Measurements from ENCODE around the gene CCAR1. TPM values are rescaled to one million over a fixed set of nuclear protein-coding genes. Genes with fewer than 3 reads are reported as not detected.

The CCAR1 gene
- total and polyA plus RNA-seq, 2 of the 4 experiments (the other 2 are of a cell fraction), result 35.1 to 60.8 TPM

GRCh38 chr10:68756246-68756645 lies 35.2 kb downstream of the CCAR1 start:
- BruUV-seq (replicated peaks), result no TSS peak
- Histone ChIP-seq H2BK120ac (ENCODE audit: low read depth, low read length) (no peak overlapping the region), H3K9me3 (ENCODE audit: control insufficient read depth, insufficient read depth, low read length) (no peaks in the 10 kb centered on the region), H2BK5ac (ENCODE audit: low read depth, low read length, poor library complexity, severe bottlenecking) (no peak overlapping the region), H2AK5ac (ENCODE audit: low read depth, low read length) (no peak overlapping the region), H3K14ac (replicated peaks; ENCODE audit: low read depth, low read length) (no peak overlapping the region), H3K4me3 (ENCODE audit: insufficient read depth, low read depth, low read length) (no peak overlapping the region), H3K56ac (ENCODE audit: extremely low read depth, insufficient read depth, low read length) (no peak overlapping the region), H3K23ac (ENCODE audit: low read depth, low read length) (no peak overlapping the region), H2AK9ac (replicated peaks; ENCODE audit: low read depth, low read length, poor library complexity) (no peak overlapping the region), H3K27ac (ENCODE audit: insufficient read depth, low read length) (no peak overlapping the region), H3K27me3 (ENCODE audit: control insufficient read depth, insufficient read depth, low read length) (no peaks in the 10 kb centered on the region), H2BK20ac (ENCODE audit: low read depth, low read length) (no peak overlapping the region), H4K20me1 (ENCODE audit: insufficient read depth, low read length) (no peaks in the 10 kb centered on the region), H4K5ac (ENCODE audit: low read depth, low read length) (no peak overlapping the region), H2AFZ (replicated peaks; ENCODE audit: low read length, poor library complexity) (no peak overlapping the region), H3K18ac (ENCODE audit: low read depth, low read length) (no peak overlapping the region), H4K91ac (ENCODE audit: insufficient read depth, low read depth, low read length) (no peak overlapping the region), H3K9me1 (ENCODE audit: insufficient read depth, low read length) (no peaks in the 10 kb centered on the region), H3K4me2 (ENCODE audit: low read depth, low read length) (no peak overlapping the region), H3K79me1 (ENCODE audit: low read depth in 1 of 2, low read length in 2 of 2) (peaks cover 3 to 25% of the 10 kb centered on the region in 2 experiments; a peak in 3 of 4 replicates), H3K36me3 (ENCODE audit: control insufficient read depth, insufficient read depth, low read length) (peaks cover 56% of the 10 kb centered on the region), H3K4ac (ENCODE audit: low read depth, low read length) (no peak overlapping the region), H3K4me1 (ENCODE audit: control insufficient read depth, insufficient read depth, low read length) (no peaks in the 10 kb centered on the region), H2BK15ac (ENCODE audit: low read depth, low read length) (no peak overlapping the region), H3K9ac (ENCODE audit: low read depth, low read length) (no peak overlapping the region), H4K8ac (ENCODE audit: low read depth in 2 of 2, low read length in 2 of 2) (no peak overlapping the region)
- POLR2A ChIA-PET (ENCODE audit: unreplicated experiment), result no interaction called here
- CTCF ChIA-PET, result interaction anchor here (1.0 kb wide), 1 partner anchor 11 kb away, joined by 3 read pairs; no protein-coding TSS in a partner anchor
- no peak for ATAC-seq (ENCODE audit: low read depth)
- in situ Hi-C loops (cut with MboI; ENCODE audit: low sequenced_read_pairs) (no loop called here), dilution Hi-C loops (cut with HindIII; ENCODE audit: low sequenced_read_pairs, unreplicated experiment) (loop anchor here (25.0 kb wide), 1 partner anchor 156 kb away; the partner anchor contains the start of gene DDX50), intact Hi-C loops (cut with micrococcal nuclease) (loop anchor here (10.0 kb wide), 1 partner anchor 219 kb away; no protein-coding TSS in a partner anchor)
- DNase-seq, result no peak
- 93% methylated on average over 3 of the region's 12 CpGs; no CpG with 5 or more reads in 1 of the 2 experiments for WGBS, 2 experiments (ENCODE audit: extremely low coverage in 2 of 2, insufficient read length in 1 of 2)
- no peak for TF ChIP-seq RAD21 (IDR thresholded peaks at IDR 0.05; ENCODE audit: low read length)
- no peak for TF ChIP-seq RCOR1 (IDR thresholded peaks at IDR 0.05; ENCODE audit: insufficient replicate concordance, low read length)
- no peak for TF ChIP-seq NFE2L2 (IDR thresholded peaks at IDR 0.05; ENCODE audit: low read depth, low read length)
- TF ChIP-seq MAZ (IDR thresholded peaks at IDR 0.05; ENCODE audit: borderline replicate concordance, low read depth, low read length), result no peak
- TF ChIP-seq FOS (IDR thresholded peaks at IDR 0.05; ENCODE audit: low read depth, low read length), result no peak
- TF ChIP-seq CTCF (conservative IDR thresholded peaks at IDR 0.05; ENCODE audit: low read depth, low read length), result no peak
- no peak for TF ChIP-seq USF2 (IDR thresholded peaks at IDR 0.05; ENCODE audit: low read depth, low read length)
- no peak for TF ChIP-seq CEBPB (IDR thresholded peaks at IDR 0.05; ENCODE audit: low read depth, low read length)
- TF ChIP-seq RFX5 (IDR thresholded peaks at IDR 0.05; ENCODE audit: low read depth, low read length), result no peak
- no peak for TF ChIP-seq ELK1 (IDR thresholded peaks at IDR 0.05; ENCODE audit: borderline replicate concordance, low read depth, low read length)
- TF ChIP-seq BHLHE40 (IDR thresholded peaks at IDR 0.05; ENCODE audit: low read depth, low read length), result no peak
- no peak for TF ChIP-seq MXI1 (IDR thresholded peaks at IDR 0.05; ENCODE audit: borderline replicate concordance, low read depth, low read length)

All from IMR-90 (cell line).